Measurements from ENCODE around the gene PTPMT1.

Gene PTPMT1

DNA sequence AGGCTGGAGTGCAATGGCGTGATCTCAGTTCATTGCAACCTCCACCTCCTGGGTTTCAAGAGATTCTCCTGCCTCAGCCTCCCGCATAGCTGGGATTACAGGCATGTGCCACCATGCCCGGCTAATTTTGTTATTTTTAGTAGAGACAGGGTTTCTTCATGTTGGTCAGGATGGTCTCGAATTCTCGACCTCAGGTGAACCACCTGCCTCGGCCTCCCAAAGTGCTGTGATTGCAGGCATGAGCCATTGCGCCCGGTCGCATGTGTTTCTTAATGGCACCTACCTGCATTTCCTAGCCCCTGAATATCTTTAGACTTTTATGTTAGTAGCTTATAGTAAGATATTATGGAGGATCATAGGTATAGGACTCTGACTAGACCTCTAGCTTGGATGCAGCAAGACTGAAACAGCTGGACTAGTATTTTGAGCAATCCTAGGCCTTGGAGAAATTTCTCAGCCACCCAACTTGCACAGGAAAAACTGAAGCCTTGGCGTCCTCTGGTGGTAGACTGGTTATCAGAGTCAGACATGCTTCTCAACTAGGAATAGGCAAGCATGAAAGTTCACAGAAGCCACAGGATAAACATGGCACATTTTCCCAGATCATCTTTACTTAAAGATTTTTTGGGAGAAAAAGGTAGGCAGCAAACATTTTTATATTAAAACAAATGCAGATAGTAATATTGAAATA is 51.5 kb downstream of the PTPMT1 start:
- TF ChIP-seq, protein P1, sequence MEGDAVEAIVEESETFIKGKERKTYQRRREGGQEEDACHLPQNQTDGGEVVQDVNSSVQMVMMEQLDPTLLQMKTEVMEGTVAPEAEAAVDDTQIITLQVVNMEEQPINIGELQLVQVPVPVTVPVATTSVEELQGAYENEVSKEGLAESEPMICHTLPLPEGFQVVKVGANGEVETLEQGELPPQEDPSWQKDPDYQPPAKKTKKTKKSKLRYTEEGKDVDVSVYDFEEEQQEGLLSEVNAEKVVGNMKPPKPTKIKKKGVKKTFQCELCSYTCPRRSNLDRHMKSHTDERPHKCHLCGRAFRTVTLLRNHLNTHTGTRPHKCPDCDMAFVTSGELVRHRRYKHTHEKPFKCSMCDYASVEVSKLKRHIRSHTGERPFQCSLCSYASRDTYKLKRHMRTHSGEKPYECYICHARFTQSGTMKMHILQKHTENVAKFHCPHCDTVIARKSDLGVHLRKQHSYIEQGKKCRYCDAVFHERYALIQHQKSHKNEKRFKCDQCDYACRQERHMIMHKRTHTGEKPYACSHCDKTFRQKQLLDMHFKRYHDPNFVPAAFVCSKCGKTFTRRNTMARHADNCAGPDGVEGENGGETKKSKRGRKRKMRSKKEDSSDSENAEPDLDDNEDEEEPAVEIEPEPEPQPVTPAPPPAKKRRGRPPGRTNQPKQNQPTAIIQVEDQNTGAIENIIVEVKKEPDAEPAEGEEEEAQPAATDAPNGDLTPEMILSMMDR (IDR thresholded peaks at IDR 0.05) = peak; percentile 30; the same call in 1 of the 2 replicates

DNA sequence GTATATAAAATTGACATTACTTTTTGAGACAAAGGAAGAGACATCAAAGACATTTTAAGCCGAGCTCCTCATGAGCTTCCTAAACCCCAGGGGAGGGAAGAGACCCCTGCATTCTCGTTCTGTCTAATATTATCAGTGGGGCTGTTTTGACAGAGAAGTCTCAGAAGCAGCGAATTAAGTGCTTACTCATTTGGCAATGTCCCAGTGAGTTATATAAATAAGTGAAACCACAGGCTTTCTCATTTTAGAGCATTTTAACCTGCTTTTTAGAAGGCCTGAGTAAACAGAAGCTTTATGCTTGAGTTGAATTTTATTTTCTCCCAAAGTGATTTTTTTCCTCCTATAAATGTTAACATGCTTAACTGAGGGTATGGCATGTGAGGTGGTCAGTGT is 52.0 kb downstream of the PTPMT1 start:
- TF ChIP-seq, protein P1 (IDR thresholded peaks at IDR 0.05) = no peak

DNA sequence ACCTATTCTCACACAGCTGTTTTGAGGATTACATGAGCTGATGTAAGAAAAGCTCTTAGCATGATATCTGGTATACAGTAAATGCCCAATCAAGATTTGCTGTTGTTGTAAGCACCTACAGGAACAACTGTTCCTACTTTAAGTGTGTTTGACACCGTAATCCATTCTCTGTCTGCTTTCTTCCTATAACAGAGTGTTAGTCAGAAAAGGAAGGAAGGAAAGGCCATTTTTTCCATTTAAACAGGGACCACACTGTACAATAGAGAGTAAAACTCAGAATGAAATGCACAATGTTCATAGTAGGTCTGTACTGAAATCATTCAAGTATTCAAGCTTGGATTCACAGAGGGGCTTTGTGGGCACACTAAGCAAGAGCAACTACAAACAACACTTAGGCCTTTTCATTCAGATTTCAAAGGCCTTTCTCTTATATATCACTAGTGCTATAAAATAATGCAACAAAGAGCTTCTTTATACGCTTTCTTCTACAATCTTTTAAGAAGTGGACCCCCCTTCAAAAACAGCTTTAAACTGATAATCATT is 55.5 kb downstream of the PTPMT1 start:
- TF ChIP-seq, protein P1 (IDR thresholded peaks at IDR 0.05) = no peak
